Panc1 (cell line): ENCODE results near the gene ZFHX3.

Experiments used
- CTCF ChIP-seq: fragments of 450-650 bp; IDR thresholded peaks from 2 replicates; pipeline ENCODE4 v1.5.1; 2017; ENCODE audit warnings: mild to moderate bottlenecking
- POLR2AphosphoS5 ChIP-seq: IDR thresholded peaks from 2 replicates; pipeline ENCODE4 v1.6.1; 2012; ENCODE audit warnings: mild to moderate bottlenecking, low read depth, low read length, moderate library complexity
- REST ChIP-seq, 2 experiments: IDR thresholded peaks; 2 replicates each; pipeline ENCODE4 v1.6.1; 2011 to 2012; ENCODE audit warnings: low read depth in 2 of 2, control low read depth in 1 of 2, low read length in 1 of 2, mild to moderate bottlenecking in 1 of 2, moderate library complexity in 1 of 2; ENCODE audit not compliant: insufficient read depth in 1 of 2
- SIN3A ChIP-seq: IDR thresholded peaks from 2 replicates; pipeline ENCODE4 v1.6.1; 2012; ENCODE audit warnings: low read depth, mild to moderate bottlenecking, low read length, moderate library complexity, borderline replicate concordance; ENCODE audit not compliant: insufficient read depth
- TCF7L2 ChIP-seq: IDR thresholded peaks from 2 replicates; pipeline ENCODE4 v1.6.1; 2011; ENCODE audit warnings: mild to moderate bottlenecking, low read depth, low read length, inconsistent platforms

GRCh38 chr16:73000907-73001521 lies 46.9 kb downstream of the ZFHX3 start:
- no peak for TF ChIP-seq CTCF
- no peak for TF ChIP-seq POLR2AphosphoS5
- no peak for TF ChIP-seq REST (IDR thresholded peaks at IDR 0.05; ENCODE audit: insufficient read depth in 1 of 2, low read depth in 2 of 2, low read length in 1 of 2)
- TF ChIP-seq TCF7L2: no peak
- TF ChIP-seq SIN3A: no peak
